ENCODE measurements around the gene DNAI1. TPM values are rescaled to one million over a fixed set of nuclear protein-coding genes. Genes with fewer than 3 reads are reported as not detected.

The DNAI1 gene
- total RNA-seq, 2 experiments from 2014 or later: not detected

- Mint-ChIP-seq H3K27me3 (peaks cover 9% of the 10 kb centered on the region), H3K4me1 (ENCODE audit: low read depth) (peaks cover 4% of the 10 kb centered on the region), H3K9me3 (no peaks in the 10 kb centered on the region), H3K27ac (no peak overlapping the region), H3K36me3 (ENCODE audit: low read depth) (no peaks in the 10 kb centered on the region), H3K4me3 (no peak overlapping the region)
- no peaks in the 10 kb centered on the region for H3K36me3 ChIP-seq (ENCODE audit: insufficient read depth, low read length)
- intact Hi-C loops (cut with DNase I, micrococcal nuclease): no loop called here
- peaks cover 3% of the 10 kb centered on the region for H3K4me1 ChIP-seq (ENCODE audit: insufficient read depth, low read length)
- no peak overlapping the region for H3K27ac ChIP-seq (ENCODE audit: low read depth in 1 of 2, low read length in 2 of 2)
- ATAC-seq (ENCODE audit: poor library complexity) (no peak), DNase-seq (no peak)
- H3K9me3 ChIP-seq (ENCODE audit: control insufficient read depth in 1 of 2, insufficient read depth in 1 of 2, low read length in 2 of 2): no peaks in the 10 kb centered on the region
- POLR2A ChIA-PET: no interaction called here
- H3K27me3 ChIP-seq (ENCODE audit: control insufficient read depth in 1 of 2, insufficient read depth in 2 of 2, low read length in 2 of 2): peaks cover 0 to 3% of the 10 kb centered on the region in 2 experiments
- no peak for TF ChIP-seq CTCF (IDR thresholded peaks at IDR 0.05)
- CTCF ChIA-PET: interaction anchor here (1.7 kb wide), 1 partner anchor 85 kb away, joined by 3 read pairs; no protein-coding TSS in a partner anchor
- no peak overlapping the region for H3K4me3 ChIP-seq (ENCODE audit: low read length)
Measured at GRCh38 chr9:34463901-34464232, 5.3 kb downstream of the DNAI1 start.

GRCh38 chr9:34464571-34464970, 6.0 kb downstream of the DNAI1 start:
- ATAC-seq (ENCODE audit: poor library complexity) (no peak), DNase-seq (no peak)
- no peaks in the 10 kb centered on the region for H3K9me3 Mint-ChIP-seq
- H3K27me3 ChIP-seq (ENCODE audit: control insufficient read depth in 1 of 2, insufficient read depth in 2 of 2, low read length in 2 of 2): peaks cover 0 to 3% of the 10 kb centered on the region in 2 experiments
- peaks cover 9% of the 10 kb centered on the region for H3K27me3 Mint-ChIP-seq
- H3K4me3 ChIP-seq (ENCODE audit: low read length): no peak overlapping the region
- POLR2A ChIA-PET: no interaction called here
- H3K27ac Mint-ChIP-seq: no peak overlapping the region
- no peaks in the 10 kb centered on the region for H3K36me3 ChIP-seq (ENCODE audit: insufficient read depth, low read length)
- no peaks in the 10 kb centered on the region for H3K36me3 Mint-ChIP-seq (ENCODE audit: low read depth)
- intact Hi-C loops (cut with DNase I, micrococcal nuclease): no loop called here
- H3K4me3 Mint-ChIP-seq: no peak overlapping the region
- H3K27ac ChIP-seq (ENCODE audit: low read depth in 1 of 2, low read length in 2 of 2): no peak overlapping the region
- H3K9me3 ChIP-seq (ENCODE audit: control insufficient read depth in 1 of 2, insufficient read depth in 1 of 2, low read length in 2 of 2): no peaks in the 10 kb centered on the region
- TF ChIP-seq CTCF (IDR thresholded peaks at IDR 0.05): no peak
- H3K4me1 ChIP-seq (ENCODE audit: insufficient read depth, low read length): no peaks in the 10 kb centered on the region
- no peaks in the 10 kb centered on the region for H3K4me1 Mint-ChIP-seq (ENCODE audit: low read depth)
- CTCF ChIA-PET: interaction anchor here (1.7 kb wide), 1 partner anchor 85 kb away, joined by 3 read pairs; no protein-coding TSS in a partner anchor

- no peak overlapping the region for H3K27ac ChIP-seq (ENCODE audit: low read depth in 1 of 2, low read length in 2 of 2)
- no peak for ATAC-seq (ENCODE audit: poor library complexity)
- H3K4me1 ChIP-seq (ENCODE audit: insufficient read depth, low read length): no peaks in the 10 kb centered on the region
- H3K36me3 ChIP-seq (ENCODE audit: insufficient read depth, low read length): no peaks in the 10 kb centered on the region
- Mint-ChIP-seq H3K36me3 (ENCODE audit: low read depth) (no peaks in the 10 kb centered on the region), H3K4me3 (no peak overlapping the region), H3K4me1 (ENCODE audit: low read depth) (no peaks in the 10 kb centered on the region), H3K27ac (no peak overlapping the region), H3K27me3 (peaks cover 9% of the 10 kb centered on the region), H3K9me3 (no peaks in the 10 kb centered on the region)
- H3K4me3 ChIP-seq (ENCODE audit: low read length): no peak overlapping the region
- POLR2A ChIA-PET: no interaction called here
- no peak for DNase-seq
- CTCF ChIA-PET: interaction anchor here (0.8 kb wide), 1 partner anchor 11 kb away, joined by 3 read pairs; no protein-coding TSS in a partner anchor
- H3K9me3 ChIP-seq (ENCODE audit: control insufficient read depth in 1 of 2, insufficient read depth in 1 of 2, low read length in 2 of 2): no peaks in the 10 kb centered on the region
- TF ChIP-seq CTCF (IDR thresholded peaks at IDR 0.05): no peak
- H3K27me3 ChIP-seq (ENCODE audit: control insufficient read depth in 1 of 2, insufficient read depth in 2 of 2, low read length in 2 of 2): peaks cover 0 to 3% of the 10 kb centered on the region in 2 experiments
- intact Hi-C loops (cut with DNase I, micrococcal nuclease): no loop called here
Measured at GRCh38 chr9:34465468-34465867, 6.9 kb downstream of the DNAI1 start.

Measured in CD4-positive, alpha-beta T cell (primary cell).